WI38 (cell line): ENCODE data around the gene TBCB.
A peak's percentile ranks its signal among the peaks of the same experiment; 100 is the strongest.

ENCODE experiments used
- H3K4me3 ChIP-seq: 2 replicates; pipeline ENCODE4 v1.5.1; 2011; ENCODE audit warnings: low read depth, mild to moderate bottlenecking, control low read depth, low read length
- TF ChIP-seq, protein P1 (sequence below): IDR thresholded peaks from 2 replicates; pipeline ENCODE4 v1.5.1; 2012; ENCODE audit warnings: low read depth, mild to moderate bottlenecking, control low read depth, low read length

TBCB gene

DNA sequence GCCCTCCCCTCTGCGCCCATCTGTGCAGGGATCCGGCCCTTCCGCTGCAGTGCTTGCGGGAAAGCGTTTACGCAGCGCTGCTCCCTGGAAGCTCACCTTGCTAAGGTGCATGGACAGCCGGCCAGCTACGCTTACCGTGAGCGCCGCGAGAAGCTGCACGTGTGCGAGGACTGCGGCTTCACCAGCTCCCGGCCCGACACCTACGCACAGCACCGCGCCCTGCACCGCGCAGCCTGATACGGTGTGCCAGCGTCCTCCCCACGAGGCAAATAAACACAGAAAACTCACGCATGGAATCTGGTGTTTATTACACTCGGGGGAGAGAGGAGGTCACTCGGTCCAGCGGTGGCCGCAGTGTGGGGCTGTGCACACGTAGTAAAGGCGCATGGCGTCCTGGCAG is 1.8 kb upstream of the TBCB start:
- peak overlapping the region; percentile 91 for H3K4me3 ChIP-seq
- TF ChIP-seq, protein P1, sequence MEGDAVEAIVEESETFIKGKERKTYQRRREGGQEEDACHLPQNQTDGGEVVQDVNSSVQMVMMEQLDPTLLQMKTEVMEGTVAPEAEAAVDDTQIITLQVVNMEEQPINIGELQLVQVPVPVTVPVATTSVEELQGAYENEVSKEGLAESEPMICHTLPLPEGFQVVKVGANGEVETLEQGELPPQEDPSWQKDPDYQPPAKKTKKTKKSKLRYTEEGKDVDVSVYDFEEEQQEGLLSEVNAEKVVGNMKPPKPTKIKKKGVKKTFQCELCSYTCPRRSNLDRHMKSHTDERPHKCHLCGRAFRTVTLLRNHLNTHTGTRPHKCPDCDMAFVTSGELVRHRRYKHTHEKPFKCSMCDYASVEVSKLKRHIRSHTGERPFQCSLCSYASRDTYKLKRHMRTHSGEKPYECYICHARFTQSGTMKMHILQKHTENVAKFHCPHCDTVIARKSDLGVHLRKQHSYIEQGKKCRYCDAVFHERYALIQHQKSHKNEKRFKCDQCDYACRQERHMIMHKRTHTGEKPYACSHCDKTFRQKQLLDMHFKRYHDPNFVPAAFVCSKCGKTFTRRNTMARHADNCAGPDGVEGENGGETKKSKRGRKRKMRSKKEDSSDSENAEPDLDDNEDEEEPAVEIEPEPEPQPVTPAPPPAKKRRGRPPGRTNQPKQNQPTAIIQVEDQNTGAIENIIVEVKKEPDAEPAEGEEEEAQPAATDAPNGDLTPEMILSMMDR: no peak

DNA sequence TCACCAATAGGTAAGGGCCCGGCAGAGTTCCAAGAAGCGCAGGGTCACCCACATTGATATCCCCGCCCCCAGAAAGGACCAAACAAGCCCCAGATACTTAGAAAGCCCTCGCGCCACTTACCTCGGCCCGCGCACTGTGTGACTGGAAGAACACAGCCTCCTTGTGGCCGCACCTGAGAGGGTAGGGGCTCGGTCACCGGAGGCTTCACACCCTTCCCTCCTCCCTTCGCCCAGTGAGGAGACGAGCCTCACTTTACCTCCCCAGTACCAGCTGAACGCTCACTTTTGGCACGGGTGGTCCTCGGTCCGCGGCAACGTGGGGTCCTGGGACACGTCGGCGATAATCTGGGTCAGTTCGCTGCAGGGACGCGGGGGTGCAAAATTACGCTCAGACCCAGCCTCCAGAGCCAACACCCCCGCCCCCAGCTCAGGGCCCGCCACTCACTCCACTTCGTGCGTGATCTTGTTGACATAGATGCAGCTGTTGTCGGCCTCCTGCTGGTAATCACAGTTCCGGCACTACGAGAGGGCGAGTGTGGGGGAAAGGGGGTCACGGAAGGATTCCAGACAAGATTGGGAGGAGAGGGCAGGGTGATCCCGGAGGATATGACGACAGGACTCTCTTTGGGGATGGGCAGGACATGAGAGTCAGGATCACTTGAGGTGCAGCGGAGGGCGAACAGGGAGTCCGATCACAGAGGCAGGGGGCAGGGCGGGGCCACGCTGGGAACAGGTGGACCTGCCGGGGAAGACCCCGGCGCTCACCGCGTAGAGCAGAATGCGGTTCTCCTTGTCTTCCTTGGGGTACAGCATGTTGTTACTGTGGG is 1.2 kb upstream of the TBCB start:
- H3K4me3 ChIP-seq: peak overlapping the region; percentile 91

DNA sequence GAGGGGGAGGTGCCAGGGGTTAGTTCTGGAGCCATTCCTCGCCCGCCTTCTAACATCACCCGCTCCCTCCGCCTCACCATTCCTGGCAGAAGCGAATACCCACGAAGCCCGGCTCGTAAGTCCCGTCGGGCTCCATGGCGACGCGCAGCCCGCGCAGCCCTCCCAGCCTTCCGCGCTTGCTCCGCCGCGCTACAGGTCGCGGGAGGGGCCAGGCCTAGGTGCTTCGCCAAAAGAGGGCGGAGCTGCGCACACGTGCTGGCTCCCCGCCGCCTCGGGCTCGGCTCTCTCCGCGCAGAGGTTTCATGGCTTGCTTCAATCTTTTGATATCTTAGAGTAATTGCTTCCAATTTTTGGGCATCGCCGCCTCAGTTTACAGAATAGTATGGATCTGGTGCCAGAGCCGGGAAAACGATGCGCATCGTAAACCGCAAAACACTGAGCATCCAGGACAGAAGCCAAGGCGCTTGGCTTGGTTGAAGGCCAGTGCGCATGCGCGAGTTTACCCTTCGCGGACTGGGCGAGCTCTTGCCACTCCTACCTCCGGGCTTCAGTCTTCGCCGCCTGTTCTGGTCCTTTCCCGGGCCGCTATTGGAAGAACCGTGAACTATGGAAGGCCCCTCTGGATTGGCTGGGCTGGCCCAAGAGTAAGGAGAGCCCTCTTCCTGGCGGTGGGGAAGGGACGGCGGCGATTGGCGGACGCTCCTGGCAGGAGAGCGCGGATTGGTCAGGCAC is 381 bp upstream of the TBCB start, which contains the start of gene POLR2I:
Gene POLR2I (minus strand): TSS at position 155 of the 732 bp plus-strand sequence. CDS start 19 bp downstream, at position 136.
- H3K4me3 ChIP-seq: peak within 1 kb of the TSS; percentile 91
- TF ChIP-seq, protein P1: no peak

More for the DNA sequence above, 1.2 kb upstream of the TBCB start:
- TF ChIP-seq, protein P1: no peak

DNA sequence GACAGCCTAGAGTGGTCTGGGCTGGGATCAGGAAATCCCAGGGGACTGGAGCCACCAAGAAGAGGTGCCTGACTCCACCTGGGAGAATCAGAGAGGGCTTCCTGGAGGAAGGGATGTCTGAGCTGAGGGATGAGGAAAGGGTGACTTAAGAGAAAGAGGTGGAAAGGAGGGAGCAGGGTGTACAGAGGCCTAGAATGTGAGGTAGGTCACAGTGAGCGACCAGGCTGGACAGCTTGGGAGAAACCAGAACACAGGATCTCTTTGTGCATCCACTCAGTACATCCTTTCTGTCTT is 1.0 kb downstream of the TBCB start:
- TF ChIP-seq, protein P1: no peak
- peak overlapping the region; percentile 79 for H3K4me3 ChIP-seq

DNA sequence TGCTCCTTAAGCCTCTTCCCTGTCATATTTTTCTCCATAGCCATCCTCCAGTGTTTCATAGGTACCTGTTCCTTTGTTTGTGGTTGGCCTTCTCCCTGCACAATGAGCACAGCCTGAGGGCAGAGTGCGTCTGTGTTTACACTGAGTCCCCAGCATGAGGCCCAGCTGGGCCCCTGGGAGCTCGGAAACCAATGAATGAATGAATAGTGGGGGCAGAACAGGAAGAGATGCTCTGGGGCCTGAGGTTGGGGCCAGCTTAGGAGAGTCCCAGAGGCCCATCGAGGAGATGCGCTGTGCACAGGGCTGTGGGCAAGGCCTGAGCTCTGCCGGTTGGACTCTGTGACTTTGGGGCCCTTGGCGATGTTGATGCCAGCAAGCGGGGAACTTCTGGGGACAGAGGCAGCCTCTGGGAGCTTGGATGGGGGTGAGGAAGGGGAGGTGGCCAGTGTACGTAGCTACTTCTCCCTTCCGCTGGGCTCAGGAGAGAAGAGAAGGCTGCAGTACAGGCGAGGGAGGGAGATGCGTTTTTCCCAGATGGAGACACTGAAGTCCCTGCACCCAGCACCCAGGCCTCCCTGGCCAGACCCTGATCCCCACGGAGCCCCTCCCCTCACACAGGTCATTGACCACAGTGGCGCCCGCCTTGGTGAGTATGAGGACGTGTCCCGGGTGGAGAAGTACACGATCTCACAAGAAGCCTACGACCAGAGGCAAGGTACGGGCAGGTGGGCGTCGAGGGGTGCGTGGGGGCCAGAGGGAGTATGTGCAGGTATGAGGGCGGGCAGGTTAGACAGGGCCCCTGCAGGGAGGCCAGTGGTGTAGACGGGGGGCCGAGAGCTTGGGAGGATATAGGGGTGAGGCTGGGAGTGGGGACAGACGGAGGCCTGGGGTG is 5.1 kb downstream of the TBCB start:
- no peak overlapping the region for H3K4me3 ChIP-seq
- TF ChIP-seq, protein P1: no peak

DNA sequence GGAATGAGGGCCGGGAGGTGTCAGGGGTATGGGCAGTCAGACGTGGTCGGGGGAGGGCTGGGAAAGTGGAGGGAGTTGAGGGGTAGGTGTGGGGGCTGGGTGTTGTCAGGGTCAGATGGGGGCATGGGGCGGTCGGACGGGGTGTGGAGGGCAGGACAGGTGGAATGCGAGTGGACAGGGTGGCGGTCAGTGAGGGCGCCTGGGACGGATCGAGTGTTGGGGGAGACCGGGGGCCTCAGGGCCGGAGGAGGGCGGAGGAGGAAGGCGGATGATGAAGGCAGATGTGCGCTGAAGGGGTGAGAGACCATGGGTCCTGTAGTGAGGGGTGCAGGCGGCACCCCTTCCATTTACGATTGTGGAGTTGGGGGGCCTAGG is 5.7 kb downstream of the TBCB start:
- H3K4me3 ChIP-seq: no peak overlapping the region
- TF ChIP-seq, protein P1: no peak
